Measurements from ENCODE around the gene VMP1.

The VMP1 gene

DNA sequence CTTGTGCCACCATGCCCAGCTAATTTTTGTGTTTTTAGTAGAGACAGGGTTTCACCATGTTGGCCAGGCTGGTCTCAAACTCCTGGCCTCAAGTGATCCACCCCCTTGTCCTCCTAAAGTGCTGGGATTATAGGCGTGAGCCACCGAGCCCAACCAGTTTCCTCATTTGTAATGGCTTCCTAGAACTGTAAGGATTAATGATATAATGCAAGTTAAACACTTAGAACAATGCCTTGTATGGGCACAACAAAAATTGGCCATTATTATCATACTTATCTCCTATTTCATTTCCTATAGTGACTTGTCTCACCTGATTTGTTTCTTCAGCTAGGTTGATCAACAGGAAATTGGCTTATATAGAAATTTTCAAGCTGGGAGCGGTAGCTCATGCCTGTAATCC lies 171.2 kb downstream of the VMP1 start:
- intact Hi-C loops (cut with DNase I; ENCODE audit: low total_unique reads): no loop called here
- Histone ChIP-seq H3K4me3 (no peak overlapping the region), H3K27me3 (no peaks in the 10 kb centered on the region), H3K4me1 (no peaks in the 10 kb centered on the region), H3K36me3 (peaks cover 31 to 93% (median 54%) of the 10 kb centered on the region in 3 donors), H3K9me3 (no peaks in the 10 kb centered on the region), H3K27ac (no peak overlapping the region)
- TF ChIP-seq, protein P1, sequence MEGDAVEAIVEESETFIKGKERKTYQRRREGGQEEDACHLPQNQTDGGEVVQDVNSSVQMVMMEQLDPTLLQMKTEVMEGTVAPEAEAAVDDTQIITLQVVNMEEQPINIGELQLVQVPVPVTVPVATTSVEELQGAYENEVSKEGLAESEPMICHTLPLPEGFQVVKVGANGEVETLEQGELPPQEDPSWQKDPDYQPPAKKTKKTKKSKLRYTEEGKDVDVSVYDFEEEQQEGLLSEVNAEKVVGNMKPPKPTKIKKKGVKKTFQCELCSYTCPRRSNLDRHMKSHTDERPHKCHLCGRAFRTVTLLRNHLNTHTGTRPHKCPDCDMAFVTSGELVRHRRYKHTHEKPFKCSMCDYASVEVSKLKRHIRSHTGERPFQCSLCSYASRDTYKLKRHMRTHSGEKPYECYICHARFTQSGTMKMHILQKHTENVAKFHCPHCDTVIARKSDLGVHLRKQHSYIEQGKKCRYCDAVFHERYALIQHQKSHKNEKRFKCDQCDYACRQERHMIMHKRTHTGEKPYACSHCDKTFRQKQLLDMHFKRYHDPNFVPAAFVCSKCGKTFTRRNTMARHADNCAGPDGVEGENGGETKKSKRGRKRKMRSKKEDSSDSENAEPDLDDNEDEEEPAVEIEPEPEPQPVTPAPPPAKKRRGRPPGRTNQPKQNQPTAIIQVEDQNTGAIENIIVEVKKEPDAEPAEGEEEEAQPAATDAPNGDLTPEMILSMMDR (IDR thresholded peaks at IDR 0.05): no peak
- no peak for DNase-seq

DNA sequence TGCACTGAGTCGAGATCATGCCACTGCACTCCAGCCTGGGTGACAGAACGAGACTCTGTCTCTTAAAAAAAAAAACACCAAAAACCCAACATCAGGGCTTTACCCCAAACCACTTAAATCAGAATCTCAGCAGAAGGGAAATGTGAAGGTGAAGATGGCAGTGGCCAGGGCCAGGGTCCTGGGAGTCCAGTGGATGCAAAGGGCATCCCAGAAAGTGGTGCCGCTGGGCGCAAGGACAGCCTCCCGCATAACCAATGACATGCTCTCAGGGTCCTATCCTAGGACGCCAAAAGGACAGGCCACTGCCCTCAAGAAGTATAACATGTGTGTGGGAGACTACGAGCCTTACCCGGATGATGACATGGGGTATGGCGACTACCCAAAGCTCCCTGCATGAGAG lies 177.4 kb downstream of the VMP1 start:
- no peaks in the 10 kb centered on the region for H3K4me1 ChIP-seq
- intact Hi-C loops (cut with DNase I; ENCODE audit: low total_unique reads): no loop called here
- TF ChIP-seq, protein P1 (IDR thresholded peaks at IDR 0.05): no peak
- DNase-seq: peak in 1 of 2 donors; percentile 40
- no peak overlapping the region for H3K27ac ChIP-seq
- peaks cover 42 to 79% (median 60%) of the 10 kb centered on the region in 3 donors for H3K36me3 ChIP-seq
- no peaks in the 10 kb centered on the region for H3K27me3 ChIP-seq
- no peak overlapping the region for H3K4me3 ChIP-seq
- H3K9me3 ChIP-seq: no peaks in the 10 kb centered on the region

DNA sequence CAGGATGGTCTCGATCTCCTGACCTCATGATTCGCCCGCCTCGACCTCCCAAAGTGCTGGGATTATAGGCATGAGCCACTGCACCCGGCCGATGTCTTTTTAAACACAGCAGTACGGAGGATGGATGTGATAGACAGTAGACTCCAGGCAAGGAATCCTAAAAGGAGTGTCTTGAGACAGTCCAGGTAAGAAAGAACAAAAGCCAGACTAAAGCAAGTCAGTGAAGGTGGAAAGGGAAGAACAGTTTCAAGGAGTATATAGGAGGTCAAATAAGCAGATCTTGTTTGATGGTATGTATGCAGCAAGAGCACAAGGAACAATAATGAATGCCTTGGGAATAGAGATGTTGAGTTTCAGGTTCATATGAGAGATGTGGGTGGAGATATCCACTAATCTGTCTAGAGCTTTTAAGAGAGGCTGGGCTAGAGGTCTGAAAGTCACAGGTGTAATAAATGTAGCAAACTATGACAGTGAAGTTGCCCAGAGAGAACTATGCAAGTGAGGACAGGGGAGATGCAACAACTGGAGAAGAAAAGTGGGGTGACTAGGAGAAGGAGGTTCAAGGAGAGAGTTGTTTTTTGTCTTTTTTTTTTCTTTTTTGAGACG lies 180.8 kb downstream of the VMP1 start:
- Histone ChIP-seq H3K36me3 (peaks cover 32 to 54% (median 40%) of the 10 kb centered on the region in 3 donors), H3K27me3 (no peaks in the 10 kb centered on the region)
- peak in 1 of 2 donors; percentile 7 for DNase-seq

DNA sequence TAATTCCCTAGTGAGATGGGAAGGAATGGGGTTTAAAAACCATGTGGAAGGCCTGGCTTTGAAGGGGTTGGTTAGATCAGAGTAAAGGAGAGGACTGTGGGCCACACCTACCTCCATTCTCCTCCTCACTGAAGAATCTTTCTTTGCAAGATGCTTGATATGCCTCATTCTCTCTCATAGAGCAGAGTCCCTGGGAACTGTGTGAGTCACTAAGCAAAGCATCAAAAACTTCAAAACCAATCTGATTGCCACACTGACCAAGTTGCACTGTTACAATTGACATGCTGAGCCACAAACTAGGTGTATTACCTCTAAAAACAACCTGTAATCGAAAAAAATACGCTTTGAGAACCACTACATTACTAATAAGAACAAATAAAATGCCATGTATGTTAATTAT lies 183.3 kb downstream of the VMP1 start:
- TF ChIP-seq, protein P1 (IDR thresholded peaks at IDR 0.05): no peak
- H3K27me3 ChIP-seq: no peaks in the 10 kb centered on the region
- peaks cover 0 to 36% (median 19%) of the 10 kb centered on the region in 4 donors for H3K4me1 ChIP-seq
- H3K9me3 ChIP-seq: no peaks in the 10 kb centered on the region
- no peak overlapping the region for H3K27ac ChIP-seq
- H3K4me3 ChIP-seq: no peak overlapping the region
- H3K36me3 ChIP-seq: peaks cover 13 to 29% (median 16%) of the 10 kb centered on the region in 3 donors
- no peak for DNase-seq
- intact Hi-C loops (cut with DNase I; ENCODE audit: low total_unique reads): no loop called here

More for the DNA sequence above, 180.8 kb downstream of the VMP1 start:
- Histone ChIP-seq H3K9me3 (no peaks in the 10 kb centered on the region), H3K4me1 (peaks cover 0 to 16% (median 8%) of the 10 kb centered on the region in 4 donors), H3K4me3 (no peak overlapping the region), H3K27ac (no peak overlapping the region)
- TF ChIP-seq, protein P1 (IDR thresholded peaks at IDR 0.05): no peak
- intact Hi-C loops (cut with DNase I; ENCODE audit: low total_unique reads): no loop called here

Data from tibial artery (tissue), 4 donors.